ENCODE measurements around the gene PARD6A.
A peak's percentile ranks its signal among the peaks of the same experiment; 100 is the strongest.

Gene PARD6A

DNA sequence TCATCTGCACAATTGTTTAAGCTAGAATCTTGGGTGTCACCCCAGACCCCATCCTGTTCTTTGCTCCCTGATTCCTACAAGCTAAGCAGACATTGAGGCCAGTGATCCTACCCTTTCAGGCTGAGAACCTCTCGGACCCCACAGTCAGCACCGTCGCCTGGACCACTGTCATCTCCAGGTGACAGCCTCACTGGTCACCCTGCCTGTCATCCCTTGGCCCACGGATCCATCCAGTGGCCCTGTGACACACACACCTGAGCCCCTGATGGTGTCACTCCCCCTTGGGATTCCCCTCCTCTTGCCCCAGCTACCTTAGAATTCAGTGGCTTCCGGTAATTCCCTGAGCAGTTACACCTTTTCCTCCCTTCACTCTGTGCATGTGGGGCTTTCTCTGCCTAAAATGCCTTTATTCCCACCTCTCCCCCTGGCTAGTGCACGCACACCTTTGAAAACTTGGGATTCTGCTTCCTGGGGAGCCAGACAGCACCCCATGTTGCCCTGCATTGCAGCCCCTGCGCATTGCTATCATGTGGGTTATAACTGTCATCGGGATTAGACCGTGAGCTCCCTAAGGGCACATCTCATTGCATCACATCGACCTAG is 8.8 kb downstream of the PARD6A start:
- TF ChIP-seq, protein P1, sequence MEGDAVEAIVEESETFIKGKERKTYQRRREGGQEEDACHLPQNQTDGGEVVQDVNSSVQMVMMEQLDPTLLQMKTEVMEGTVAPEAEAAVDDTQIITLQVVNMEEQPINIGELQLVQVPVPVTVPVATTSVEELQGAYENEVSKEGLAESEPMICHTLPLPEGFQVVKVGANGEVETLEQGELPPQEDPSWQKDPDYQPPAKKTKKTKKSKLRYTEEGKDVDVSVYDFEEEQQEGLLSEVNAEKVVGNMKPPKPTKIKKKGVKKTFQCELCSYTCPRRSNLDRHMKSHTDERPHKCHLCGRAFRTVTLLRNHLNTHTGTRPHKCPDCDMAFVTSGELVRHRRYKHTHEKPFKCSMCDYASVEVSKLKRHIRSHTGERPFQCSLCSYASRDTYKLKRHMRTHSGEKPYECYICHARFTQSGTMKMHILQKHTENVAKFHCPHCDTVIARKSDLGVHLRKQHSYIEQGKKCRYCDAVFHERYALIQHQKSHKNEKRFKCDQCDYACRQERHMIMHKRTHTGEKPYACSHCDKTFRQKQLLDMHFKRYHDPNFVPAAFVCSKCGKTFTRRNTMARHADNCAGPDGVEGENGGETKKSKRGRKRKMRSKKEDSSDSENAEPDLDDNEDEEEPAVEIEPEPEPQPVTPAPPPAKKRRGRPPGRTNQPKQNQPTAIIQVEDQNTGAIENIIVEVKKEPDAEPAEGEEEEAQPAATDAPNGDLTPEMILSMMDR (IDR thresholded peaks at IDR 0.05; ENCODE audit: borderline replicate concordance, control extremely low read depth, extremely low read depth, insufficient read depth, missing control alignments): no peak
- in situ Hi-C loops (cut with MboI; ENCODE audit: low sequenced_read_pairs, unreplicated experiment): loop anchor here (10.0 kb wide), 1 partner anchor 255 kb away; no protein-coding TSS in a partner anchor
- DNase-seq (ENCODE audit: low spot score): no peak

DNA sequence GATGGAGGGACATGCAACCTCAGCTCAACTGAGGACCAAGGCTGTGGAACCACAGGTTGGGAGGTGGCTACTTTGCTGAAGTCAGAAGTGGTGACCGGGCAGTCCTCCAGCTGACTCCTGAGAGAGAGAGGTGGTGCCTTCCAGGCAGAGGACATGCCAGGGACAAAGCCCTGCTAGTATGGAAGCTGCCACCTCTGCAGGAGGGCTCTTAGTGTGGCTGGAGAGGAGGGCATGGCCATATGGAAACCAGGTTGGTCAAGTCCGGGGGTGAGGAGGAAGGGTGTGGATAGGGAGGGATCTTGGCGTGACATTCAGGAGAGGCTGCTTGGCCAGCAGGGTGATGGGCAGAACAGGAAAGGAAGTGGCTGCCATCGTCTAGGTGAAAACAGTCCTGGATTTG is 11.5 kb downstream of the PARD6A start:
- DNase-seq (ENCODE audit: low spot score): no peak
- in situ Hi-C loops (cut with MboI; ENCODE audit: low sequenced_read_pairs, unreplicated experiment): loop anchor here (10.0 kb wide), 1 partner anchor 252 kb away; no protein-coding TSS in a partner anchor
- TF ChIP-seq, protein P1 (IDR thresholded peaks at IDR 0.05; ENCODE audit: borderline replicate concordance, control extremely low read depth, extremely low read depth, insufficient read depth, missing control alignments): no peak

DNA sequence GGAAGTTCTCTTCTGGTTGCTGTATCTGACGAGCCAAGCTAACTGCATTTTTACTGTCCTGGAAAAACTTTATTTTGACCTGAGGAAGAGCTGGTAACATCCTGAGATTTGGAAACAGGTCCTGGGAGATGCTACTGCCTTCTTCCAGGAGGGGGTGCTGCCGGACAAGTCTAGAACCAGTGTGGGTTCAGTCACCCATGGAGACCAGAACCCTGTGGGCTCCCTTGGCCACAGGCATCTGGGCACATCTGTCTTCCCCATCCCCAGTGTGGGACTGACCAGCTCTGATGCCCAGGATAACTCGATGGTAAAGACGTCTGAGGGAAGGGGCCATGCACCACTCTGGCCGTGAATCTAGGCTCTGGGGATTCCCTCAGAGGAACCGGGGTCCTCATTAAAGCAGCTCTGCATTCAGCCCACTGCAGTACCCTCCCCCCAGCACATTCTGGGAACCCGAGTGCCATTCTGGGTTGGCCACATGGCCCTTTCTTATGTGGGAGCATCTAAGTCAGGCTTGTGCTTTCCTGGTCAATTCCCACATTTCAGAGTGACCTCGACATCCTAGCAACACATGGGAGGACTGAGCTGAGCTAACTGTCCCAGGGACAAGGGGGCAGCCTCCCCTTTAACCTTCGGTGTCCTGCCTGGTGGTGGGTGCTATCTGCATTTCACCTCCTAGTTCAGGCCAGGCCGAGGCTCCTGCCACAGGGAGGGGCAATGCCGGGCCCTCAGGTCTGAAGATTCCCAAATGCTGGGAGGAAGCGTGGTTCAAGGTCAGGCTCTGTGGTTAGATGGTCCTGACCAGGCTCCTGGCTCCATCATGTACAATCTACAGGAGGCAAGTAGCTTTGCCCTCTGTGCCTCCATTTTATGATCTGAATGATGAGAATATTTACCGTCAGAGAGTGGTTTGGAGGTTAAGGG is 12.2 kb downstream of the PARD6A start:
- TF ChIP-seq, protein P1 (IDR thresholded peaks at IDR 0.05; ENCODE audit: borderline replicate concordance, control extremely low read depth, extremely low read depth, insufficient read depth, missing control alignments): peak; percentile 86
- in situ Hi-C loops (cut with MboI; ENCODE audit: low sequenced_read_pairs, unreplicated experiment): loop anchor here (10.0 kb wide), 1 partner anchor 252 kb away; no protein-coding TSS in a partner anchor
- DNase-seq (ENCODE audit: low spot score): peak; percentile 88

DNA sequence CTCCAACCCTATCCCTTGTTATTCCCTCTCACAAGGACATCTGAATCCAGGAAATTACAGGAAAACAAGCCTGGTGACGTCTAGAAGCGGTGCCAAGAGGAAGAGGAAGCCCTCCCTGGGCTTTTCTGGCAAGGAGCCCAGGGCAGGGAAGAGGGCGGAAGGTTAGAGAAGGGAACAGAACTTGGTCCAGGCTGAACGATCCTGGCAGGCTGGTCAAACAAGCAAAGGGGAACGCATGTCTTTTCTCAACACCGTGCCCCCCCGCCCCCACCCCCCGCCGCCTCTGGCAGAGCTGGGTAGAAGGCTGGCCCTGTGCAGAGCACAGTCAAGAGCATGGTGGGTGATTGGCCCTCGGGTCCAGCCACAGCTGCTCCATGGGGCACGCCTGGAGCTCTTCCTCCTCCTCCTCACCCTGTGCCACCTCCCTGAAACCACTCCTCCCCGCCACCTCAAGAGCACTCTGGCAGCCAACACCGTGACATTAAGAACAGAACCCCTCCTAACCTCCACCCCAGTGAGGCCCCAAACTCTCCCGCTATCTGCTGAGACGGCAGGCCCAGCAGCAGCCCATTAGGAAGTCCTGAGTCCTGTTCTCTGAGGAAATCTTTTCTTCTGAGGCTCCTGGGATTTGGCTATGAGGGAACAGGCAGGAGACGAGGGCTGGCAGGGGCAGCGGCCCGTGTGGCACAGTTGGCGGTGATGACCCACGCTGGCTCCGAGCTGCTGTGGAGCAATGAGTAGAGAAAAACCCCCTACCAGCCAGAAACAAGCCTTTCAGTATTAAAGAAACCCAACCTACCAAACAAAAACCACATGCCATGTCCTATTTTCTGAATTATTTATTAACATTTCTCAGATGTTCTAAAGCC is 13.2 kb downstream of the PARD6A start:
- TF ChIP-seq, protein P1 (IDR thresholded peaks at IDR 0.05; ENCODE audit: borderline replicate concordance, control extremely low read depth, extremely low read depth, insufficient read depth, missing control alignments): no peak
- in situ Hi-C loops (cut with MboI; ENCODE audit: low sequenced_read_pairs, unreplicated experiment): loop anchor here (10.0 kb wide), 1 partner anchor 251 kb away; no protein-coding TSS in a partner anchor
- DNase-seq (ENCODE audit: low spot score): peak; percentile 17

DNA sequence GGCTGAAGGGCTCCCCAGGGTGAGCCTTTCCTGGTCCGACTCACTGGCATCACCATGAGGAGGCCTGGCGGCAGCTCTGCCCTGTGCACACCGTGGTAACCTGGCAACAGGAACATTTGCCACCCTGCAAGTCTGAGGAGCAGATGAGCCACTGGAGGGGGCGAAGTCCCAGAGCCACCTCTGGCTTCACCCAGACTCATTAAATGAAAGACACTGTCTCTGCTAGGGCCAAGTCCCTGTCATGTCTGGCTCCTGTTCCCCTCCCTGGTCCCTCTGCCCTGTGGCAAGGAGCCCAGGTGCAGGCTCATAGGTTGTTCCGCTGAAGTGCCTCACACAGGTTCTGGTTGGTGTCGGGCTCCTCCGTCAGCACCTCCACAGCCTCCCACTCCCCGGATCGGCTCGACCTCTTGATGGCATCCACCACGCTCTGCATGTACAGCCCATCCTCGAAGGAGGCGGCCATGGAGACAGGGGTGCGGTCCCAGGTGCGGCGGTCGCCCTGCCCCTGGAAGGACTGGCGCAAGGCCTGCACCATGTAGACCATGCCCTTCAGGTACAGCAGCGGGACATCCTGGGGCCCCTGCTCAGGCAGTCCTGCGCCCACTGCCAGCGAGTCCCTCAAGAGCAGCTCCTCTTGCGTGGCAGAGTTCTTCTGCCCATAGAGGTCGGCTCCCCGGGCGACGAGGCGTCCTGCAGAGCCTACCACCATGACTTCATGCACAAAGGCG is 14.3 kb downstream of the PARD6A start:
- in situ Hi-C loops (cut with MboI; ENCODE audit: low sequenced_read_pairs, unreplicated experiment): loop anchor here (10.0 to 25.0 kb wide), 2 partner anchors 250 to 362 kb away; no protein-coding TSS in a partner anchor
- TF ChIP-seq, protein P1 (IDR thresholded peaks at IDR 0.05; ENCODE audit: borderline replicate concordance, control extremely low read depth, extremely low read depth, insufficient read depth, missing control alignments): no peak
- DNase-seq (ENCODE audit: low spot score): peak; percentile 22
